Measurements from ENCODE around the gene CMAS. TPM values are rescaled to one million over a fixed set of nuclear protein-coding genes. Genes with fewer than 3 reads are reported as not detected.

CMAS gene
- polyA plus RNA-seq, 1 of the 3 experiments (the other 2 are of a cell fraction), result 16.0 TPM

DNA sequence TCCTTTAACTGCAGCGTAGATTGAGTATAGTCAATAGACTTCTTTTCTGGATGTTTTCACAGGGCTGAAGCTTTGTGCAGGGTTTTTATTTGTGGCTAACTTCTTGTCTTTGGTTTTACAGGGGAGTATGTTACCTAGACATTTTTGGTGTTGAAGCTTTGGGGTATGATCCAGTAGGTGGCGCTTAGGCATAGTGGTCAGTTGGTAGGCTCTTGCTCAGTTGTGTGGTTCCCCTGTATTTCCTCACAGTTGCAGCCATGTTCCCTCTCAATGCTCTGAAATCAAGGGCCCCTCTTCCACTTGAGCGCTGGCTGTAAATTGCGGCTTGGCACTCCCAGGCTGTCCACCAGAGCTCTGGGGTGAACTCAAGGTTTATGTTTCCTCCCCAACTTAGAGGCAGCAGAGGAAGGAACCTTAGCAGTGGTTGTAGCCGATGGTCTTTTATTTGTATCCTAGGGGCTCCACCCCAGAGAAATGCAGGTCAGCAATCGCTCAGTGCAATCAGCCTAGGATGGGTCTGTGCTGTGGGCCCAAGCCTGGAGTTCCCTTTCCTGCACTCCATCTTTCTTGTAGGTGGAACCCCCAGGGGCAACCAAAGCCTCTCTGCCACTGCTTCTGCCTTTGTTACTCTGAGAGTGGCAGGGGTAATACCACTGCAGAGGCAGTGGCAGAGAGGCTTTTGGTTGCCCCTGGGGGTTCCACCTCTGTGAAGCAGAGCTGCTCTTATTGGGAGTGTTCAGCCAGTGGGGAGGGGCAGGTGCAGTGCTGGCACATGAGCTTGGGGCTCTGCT lies 55.1 kb downstream of the CMAS start (continued):
- TF ChIP-seq RCOR1 (IDR thresholded peaks at IDR 0.05; ENCODE audit: low read length) (no peak), SMC3 (IDR thresholded peaks at IDR 0.05; ENCODE audit: low read depth, low read length) (peak; percentile 64)

DNA sequence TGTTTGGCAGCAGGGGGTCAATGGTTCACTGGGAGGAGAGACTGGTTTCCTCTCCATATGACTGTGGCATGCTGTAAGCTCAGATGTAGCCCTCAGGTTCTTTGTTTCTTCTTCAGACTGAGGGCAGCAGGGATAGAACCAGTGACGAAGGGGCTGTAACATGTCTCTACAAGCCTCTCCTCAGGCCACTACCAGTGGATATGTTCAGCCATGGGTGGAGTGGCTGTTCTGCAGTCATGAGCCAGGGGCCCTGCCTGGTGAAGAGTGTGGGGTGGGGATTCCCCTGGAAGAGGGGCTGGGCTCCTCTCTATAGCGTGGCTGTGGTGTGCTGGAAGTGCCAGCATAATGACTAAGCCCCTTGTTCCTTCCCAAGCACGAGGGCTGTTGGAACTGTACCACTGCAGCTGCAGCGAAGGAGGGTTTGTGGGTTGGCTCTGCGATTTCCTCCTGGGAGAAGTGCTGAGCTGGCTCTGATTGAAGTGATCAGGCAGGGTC lies 55.8 kb downstream of the CMAS start:
- Histone ChIP-seq H3K36me3 (replicated peaks in 1 of 2; ENCODE audit: control insufficient read depth in 1 of 2, insufficient read depth in 2 of 2, low read length in 1 of 2) (no peaks in the 10 kb centered on the region), H3K4me1 (ENCODE audit: control insufficient read depth in 1 of 2, insufficient read depth in 2 of 2, low read depth in 1 of 2, low read length in 1 of 2) (no peaks in the 10 kb centered on the region), H3F3A (replicated peaks; ENCODE audit: insufficient read depth) (no peaks in the 10 kb centered on the region), H3K4me2 (no peak overlapping the region), H3K9me3 (no peaks in the 10 kb centered on the region), H4K20me1 (ENCODE audit: insufficient read depth) (no peaks in the 10 kb centered on the region), H3K79me2 (ENCODE audit: insufficient read depth) (no peaks in the 10 kb centered on the region), H2AFZ (ENCODE audit: low read depth) (no peak overlapping the region), H3K9me2 (no peaks in the 10 kb centered on the region), H3K4me3 (ENCODE audit: low read depth in 2 of 2, low read length in 1 of 2) (no peak overlapping the region), H3K27me3 (ENCODE audit: insufficient read depth) (peaks cover 11% of the 10 kb centered on the region; the same call in 1 of the 2 replicates), H3K27ac (ENCODE audit: low read depth in 2 of 2, low read length in 1 of 2) (no peak overlapping the region), H3K9ac (no peak overlapping the region)
- no peak for DNase-seq
- ChIA-PET POLR2A (no interaction called here), CTCF (interaction anchor here (0.7 to 1.2 kb wide), 3 partner anchors 10 to 234 kb away, joined by 3 to 4 read pairs (median 3); no protein-coding TSS in a partner anchor)
- 29% methylated on average over 4 of the region's 5 CpGs for WGBS (ENCODE audit: low lambda C conversion rate)
- no peak for TF ChIP-seq FOXJ3 (CRISPR knock-in tag; IDR thresholded peaks at IDR 0.05)
- TF ChIP-seq, protein P1, sequence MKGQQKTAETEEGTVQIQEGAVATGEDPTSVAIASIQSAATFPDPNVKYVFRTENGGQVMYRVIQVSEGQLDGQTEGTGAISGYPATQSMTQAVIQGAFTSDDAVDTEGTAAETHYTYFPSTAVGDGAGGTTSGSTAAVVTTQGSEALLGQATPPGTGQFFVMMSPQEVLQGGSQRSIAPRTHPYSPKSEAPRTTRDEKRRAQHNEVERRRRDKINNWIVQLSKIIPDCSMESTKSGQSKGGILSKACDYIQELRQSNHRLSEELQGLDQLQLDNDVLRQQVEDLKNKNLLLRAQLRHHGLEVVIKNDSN (IDR thresholded peaks at IDR 0.05; ENCODE audit: borderline replicate concordance, low read depth), result no peak
- no peak for TF ChIP-seq NRF1 (IDR thresholded peaks at IDR 0.05; ENCODE audit: low read depth, low read length)
- no peak for TF ChIP-seq RCOR1 (IDR thresholded peaks at IDR 0.05; ENCODE audit: low read length)
- TF ChIP-seq SMC3 (IDR thresholded peaks at IDR 0.05; ENCODE audit: low read depth, low read length), result no peak
- TF ChIP-seq, protein P2, sequence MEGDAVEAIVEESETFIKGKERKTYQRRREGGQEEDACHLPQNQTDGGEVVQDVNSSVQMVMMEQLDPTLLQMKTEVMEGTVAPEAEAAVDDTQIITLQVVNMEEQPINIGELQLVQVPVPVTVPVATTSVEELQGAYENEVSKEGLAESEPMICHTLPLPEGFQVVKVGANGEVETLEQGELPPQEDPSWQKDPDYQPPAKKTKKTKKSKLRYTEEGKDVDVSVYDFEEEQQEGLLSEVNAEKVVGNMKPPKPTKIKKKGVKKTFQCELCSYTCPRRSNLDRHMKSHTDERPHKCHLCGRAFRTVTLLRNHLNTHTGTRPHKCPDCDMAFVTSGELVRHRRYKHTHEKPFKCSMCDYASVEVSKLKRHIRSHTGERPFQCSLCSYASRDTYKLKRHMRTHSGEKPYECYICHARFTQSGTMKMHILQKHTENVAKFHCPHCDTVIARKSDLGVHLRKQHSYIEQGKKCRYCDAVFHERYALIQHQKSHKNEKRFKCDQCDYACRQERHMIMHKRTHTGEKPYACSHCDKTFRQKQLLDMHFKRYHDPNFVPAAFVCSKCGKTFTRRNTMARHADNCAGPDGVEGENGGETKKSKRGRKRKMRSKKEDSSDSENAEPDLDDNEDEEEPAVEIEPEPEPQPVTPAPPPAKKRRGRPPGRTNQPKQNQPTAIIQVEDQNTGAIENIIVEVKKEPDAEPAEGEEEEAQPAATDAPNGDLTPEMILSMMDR (IDR thresholded peaks at IDR 0.05), result no peak
- no peak for TF ChIP-seq TAF1 (IDR thresholded peaks at IDR 0.05; ENCODE audit: borderline replicate concordance, low read depth, low read length)
- TF ChIP-seq, protein P3, sequence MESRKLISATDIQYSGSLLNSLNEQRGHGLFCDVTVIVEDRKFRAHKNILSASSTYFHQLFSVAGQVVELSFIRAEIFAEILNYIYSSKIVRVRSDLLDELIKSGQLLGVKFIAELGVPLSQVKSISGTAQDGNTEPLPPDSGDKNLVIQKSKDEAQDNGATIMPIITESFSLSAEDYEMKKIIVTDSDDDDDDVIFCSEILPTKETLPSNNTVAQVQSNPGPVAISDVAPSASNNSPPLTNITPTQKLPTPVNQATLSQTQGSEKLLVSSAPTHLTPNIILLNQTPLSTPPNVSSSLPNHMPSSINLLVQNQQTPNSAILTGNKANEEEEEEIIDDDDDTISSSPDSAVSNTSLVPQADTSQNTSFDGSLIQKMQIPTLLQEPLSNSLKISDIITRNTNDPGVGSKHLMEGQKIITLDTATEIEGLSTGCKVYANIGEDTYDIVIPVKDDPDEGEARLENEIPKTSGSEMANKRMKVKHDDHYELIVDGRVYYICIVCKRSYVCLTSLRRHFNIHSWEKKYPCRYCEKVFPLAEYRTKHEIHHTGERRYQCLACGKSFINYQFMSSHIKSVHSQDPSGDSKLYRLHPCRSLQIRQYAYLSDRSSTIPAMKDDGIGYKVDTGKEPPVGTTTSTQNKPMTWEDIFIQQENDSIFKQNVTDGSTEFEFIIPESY (IDR thresholded peaks at IDR 0.05; ENCODE audit: borderline replicate concordance, low read depth), result no peak
- TF ChIP-seq FOXM1 (IDR thresholded peaks at IDR 0.05; ENCODE audit: low read depth), result no peak
- no peak for TF ChIP-seq MEF2A (IDR thresholded peaks at IDR 0.05; ENCODE audit: borderline replicate concordance, low read depth)

Data from SK-N-SH (cell line).